ENCODE data around the gene ACAD8.

The ACAD8 gene

DNA sequence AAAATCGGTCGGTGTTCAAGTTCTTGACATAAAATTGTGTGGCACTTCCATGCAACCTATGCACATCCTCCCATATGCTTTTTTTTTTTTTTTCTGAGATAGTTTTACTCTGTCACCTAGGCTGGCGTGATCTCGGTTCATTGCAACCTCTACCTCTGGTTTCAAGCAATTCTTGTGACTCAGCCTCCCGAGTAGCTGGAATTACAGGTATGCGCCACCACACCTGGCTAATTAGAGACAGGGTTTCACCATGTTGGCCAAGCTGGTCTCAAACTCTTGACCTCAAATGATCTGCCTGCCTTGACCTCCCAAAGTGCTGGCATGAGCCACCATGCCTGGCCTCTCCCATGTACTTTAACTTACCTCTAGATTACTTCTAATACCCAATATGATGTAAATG, 37.8 kb downstream of the ACAD8 start:
- DNase-seq (ENCODE audit: low spot score): no peak

DNA sequence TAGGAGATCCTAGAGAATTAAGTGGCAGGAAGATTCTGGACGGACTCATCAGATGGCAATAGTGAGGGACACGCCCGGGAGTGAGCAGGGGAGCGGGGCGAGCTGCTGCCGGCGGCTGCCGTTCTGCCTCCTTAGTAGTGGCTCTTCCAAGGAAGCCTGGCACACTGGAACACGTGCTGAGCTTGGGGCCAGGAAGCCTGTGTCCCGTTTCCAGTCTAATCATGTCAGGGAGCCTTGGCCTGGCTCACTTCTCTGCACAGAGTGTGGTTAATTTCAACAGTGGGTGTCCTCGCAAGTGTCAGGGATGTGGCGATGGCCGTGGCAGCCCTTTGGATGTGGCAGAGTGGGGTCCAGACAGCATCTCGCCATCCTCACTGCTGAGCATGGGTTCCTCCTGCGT, 39.3 kb downstream of the ACAD8 start:
- DNase-seq (ENCODE audit: low spot score): no peak

DNA sequence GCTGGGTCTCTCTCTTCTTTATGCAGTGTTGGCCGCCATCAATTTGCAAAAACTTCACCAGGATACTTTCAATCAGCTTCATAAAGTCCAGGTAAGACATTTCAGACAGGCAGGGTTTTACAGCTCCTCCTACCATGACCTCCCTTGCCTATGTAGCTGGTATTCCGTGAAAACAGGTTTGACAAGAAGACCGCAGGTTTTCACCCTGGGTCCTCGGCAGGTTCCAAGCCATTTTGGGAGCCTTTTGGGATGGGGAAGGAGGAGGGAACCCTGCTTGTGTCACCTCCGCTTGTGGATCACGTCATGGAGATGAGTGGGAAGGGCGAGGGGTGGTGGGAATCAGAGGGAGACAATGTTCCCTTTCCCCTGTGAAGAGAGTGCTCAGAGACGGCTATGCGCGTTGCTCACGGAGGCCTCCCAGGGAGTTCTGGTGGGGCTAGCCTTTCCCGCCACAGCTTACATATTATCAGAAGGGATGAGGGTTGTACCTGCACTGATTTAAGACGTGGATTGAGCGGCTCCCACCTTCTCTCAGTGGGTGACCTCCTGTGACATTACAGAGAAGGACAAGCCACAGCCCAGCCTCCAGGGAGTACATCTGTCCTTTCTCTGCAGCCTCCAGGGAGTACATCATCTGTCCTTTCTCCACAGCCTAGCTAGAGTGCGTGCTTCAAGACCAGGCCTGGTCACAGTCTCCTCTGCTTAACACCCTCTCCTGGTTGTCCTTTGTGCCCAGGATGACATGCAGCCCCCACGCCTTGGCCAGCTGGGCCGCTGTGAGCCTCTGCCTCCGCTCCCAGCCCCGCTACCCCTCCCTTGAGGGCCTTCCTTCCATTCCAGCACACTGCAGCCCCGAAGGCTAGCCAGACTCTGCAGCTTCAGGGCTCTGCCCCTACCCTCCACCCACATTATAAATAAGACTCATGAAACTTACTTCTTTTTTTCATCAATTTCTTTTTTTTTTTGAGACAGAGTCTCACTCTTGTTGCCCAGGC, 40.0 kb downstream of the ACAD8 start:
- DNase-seq (ENCODE audit: low spot score): no peak

DNA sequence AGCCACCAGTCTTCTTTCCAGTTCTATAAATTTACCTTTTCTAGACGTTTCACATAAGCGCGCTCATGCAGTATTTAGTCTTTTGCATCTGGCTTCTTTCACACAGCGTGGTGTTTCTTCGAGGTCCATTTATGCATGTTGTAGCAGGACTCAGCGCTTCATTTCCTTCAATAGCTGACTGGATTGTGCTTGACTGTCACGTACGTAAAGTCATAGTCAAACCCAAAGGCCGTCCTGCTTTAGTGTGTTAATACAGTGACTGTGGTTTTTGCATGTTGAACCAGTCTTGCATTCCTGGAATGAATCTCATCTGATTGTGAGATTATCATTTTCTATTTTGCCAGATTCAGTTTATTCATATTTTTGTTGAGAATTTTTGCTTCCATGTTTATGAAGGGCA, 41.3 kb downstream of the ACAD8 start:
- no peak for DNase-seq (ENCODE audit: low spot score)

DNA sequence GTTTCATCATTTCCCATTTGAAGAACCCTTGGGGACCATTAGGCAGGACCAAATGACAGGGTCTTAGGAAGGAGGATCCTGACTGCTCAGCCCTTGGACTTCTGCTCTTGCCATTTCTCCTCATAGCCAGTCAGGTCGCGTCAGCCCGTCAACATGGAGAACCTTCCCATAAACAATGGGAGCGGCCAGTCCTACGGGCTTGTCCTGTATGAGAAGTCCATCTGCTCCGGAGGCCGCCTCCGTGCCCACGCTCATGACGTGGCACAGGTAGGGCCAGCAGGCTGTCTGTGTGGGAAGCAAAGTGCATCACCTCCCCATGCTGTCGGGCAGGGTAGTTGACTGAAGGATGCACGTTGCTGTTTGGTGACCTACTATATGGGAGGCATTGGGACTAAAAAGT, 58.9 kb downstream of the ACAD8 start:
- no peak for DNase-seq (ENCODE audit: low spot score)

DNA sequence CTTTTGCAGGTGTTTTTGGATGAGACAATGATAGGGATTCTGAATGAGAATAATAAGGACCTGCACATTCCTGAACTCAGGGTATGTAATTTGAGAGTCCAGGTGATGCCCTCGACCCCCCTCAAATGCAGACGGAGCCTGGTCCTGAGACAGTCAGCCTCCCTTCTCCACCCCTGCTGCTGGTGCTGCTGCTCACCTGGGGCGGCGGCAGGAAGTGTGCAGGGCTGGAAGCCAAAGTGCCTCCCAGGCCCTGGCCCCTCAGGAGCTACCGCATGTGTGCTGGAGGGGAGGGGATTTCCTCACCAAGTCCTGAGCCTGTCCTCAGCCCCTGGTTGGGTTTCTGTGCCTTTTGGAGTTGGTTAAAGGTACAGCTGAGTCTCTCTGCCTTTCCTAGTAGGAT, 59.4 kb downstream of the ACAD8 start:
- DNase-seq (ENCODE audit: low spot score): no peak

DNA sequence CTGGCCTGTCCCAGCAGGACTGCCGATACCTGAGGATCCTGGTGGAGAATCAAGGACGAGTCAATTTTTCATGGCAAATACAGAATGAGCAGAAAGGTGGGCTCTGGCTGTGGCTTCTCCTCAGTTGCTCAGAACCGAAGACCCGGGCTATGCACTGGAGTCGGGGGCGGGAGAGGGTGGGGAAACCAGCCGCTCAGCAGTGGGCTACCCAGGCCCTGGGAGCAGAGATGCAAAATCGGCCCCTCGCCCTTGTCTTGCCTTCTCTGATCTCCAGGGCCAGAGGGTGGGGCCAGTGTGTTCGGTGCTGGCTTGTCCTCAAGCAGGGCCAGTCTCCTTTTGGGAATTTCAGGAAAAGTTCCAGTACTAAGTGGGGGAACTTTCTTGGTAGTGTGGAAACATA, 60.0 kb downstream of the ACAD8 start:
- DNase-seq (ENCODE audit: low spot score): no peak

DNA sequence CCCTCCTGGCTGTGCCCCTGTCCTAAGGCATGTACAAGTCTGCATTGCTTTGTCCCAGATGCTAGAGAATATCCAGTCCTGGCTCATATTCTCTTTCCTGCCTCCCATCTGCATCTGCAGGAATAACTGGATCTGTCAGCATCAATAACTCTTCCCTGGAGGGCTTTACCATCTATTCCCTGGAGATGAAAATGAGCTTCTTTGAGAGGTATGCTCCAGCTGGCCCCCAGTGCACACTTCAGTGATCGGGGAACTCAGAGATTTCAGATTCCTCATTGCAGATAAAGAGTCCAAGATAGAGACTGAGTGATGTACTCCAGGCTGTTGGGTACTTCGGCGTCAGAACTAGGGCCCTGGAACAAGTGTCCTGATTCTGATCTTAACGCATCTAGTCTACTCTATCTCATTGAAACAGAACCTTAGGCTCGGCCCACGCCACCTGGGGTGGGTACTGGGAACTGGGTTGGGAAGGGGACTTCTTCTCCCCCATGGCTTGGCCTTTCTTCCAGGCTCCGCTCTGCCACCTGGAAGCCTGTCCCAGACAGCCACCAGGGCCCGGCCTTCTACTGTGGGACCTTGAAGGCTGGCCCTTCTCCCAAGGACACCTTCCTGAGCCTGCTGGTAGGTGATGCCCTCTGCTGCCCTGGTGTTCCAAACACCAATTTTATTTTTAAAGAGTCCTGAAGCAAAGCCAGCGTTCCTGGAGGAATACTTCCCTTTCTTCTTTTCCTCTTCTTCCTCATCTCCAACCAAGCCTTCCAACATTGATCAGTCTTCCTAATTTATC, 60.6 kb downstream of the ACAD8 start:
- no peak for DNase-seq (ENCODE audit: low spot score)

Data from SW480 (cell line).